SK-N-SH treated with all-trans-retinoic acid at 6 μM for 48 hours (cell line): ENCODE results near the gene DYNC1I1.

Experiments used
- ATAC-seq: fragments of 200-7000 bp; cut with Tn5 transposase; 3 replicates; pipeline ENCODE4 v1.9.1; 2020; ENCODE audit warnings: mild to moderate bottlenecking, moderate library complexity
- ARNTL ChIP-seq: fragments of 450-650 bp; formaldehyde crosslinking; IDR thresholded peaks from 2 replicates; pipeline ENCODE4 v1.5.0; 2020; ENCODE audit warnings: low read depth, mild to moderate bottlenecking, moderate library complexity, borderline replicate concordance
- BACH2 ChIP-seq: fragments of 250-450 bp; sonication (Bioruptor Pico); IDR thresholded peaks from 2 replicates; pipeline ENCODE4 v1.9.0; 2021; ENCODE audit warnings: mild to moderate bottlenecking, borderline replicate concordance
- CSDC2 ChIP-seq: fragments of 250-450 bp; sonication (Bioruptor Pico); IDR thresholded peaks from 2 replicates; pipeline ENCODE4 v1.5.0; 2020; ENCODE audit warnings: mild to moderate bottlenecking, moderate library complexity
- GLIS3 ChIP-seq: fragments of 250-450 bp; sonication (Bioruptor Pico); IDR thresholded peaks from 2 replicates; pipeline ENCODE4 v1.5.0; 2020; ENCODE audit warnings: mild to moderate bottlenecking, moderate library complexity
- ISL1 ChIP-seq: fragments of 250-450 bp; sonication (Bioruptor Pico); IDR thresholded peaks from 2 replicates; pipeline ENCODE4 v2.1.2; 2022; ENCODE audit warnings: mild to moderate bottlenecking, moderate library complexity
- OSR1 ChIP-seq: fragments of 250-450 bp; sonication (Bioruptor Pico); IDR thresholded peaks from 2 replicates; pipeline ENCODE4 v1.8.0; 2022; ENCODE audit warnings: moderate library complexity, mild to moderate bottlenecking, inconsistent platforms
- PPARA ChIP-seq: fragments of 250-450 bp; sonication (Bioruptor Pico); IDR thresholded peaks from 2 replicates; pipeline ENCODE4 v1.5.0; 2020; ENCODE audit warnings: mild to moderate bottlenecking, borderline replicate concordance
- RARB ChIP-seq: fragments of 250-450 bp; sonication (Bioruptor Pico); IDR thresholded peaks from 2 replicates; pipeline ENCODE4 v1.8.0; 2021; ENCODE audit warnings: mild to moderate bottlenecking, moderate library complexity
- SNAI2 ChIP-seq: fragments of 250-450 bp; sonication (Bioruptor Pico); IDR thresholded peaks from 2 replicates; pipeline ENCODE4 v1.5.0; 2020; ENCODE audit warnings: mild to moderate bottlenecking, moderate library complexity
- TCF4 ChIP-seq: fragments of 250-450 bp; sonication (Bioruptor Pico); IDR thresholded peaks from 2 replicates; pipeline ENCODE4 v1.8.0; 2021; ENCODE audit warnings: mild to moderate bottlenecking, moderate library complexity, borderline replicate concordance
- TOX ChIP-seq: fragments of 250-450 bp; sonication (Bioruptor Pico); IDR thresholded peaks from 2 replicates; pipeline ENCODE4 v1.8.0; 2021; ENCODE audit warnings: mild to moderate bottlenecking, moderate library complexity, borderline replicate concordance
- ZC3H10 ChIP-seq: fragments of 250-450 bp; sonication (Bioruptor Pico); IDR thresholded peaks from 2 replicates; pipeline ENCODE4 v1.5.1; 2021; ENCODE audit warnings: mild to moderate bottlenecking, moderate library complexity
- ZFP3 ChIP-seq: fragments of 250-450 bp; sonication (Bioruptor Pico); IDR thresholded peaks from 2 replicates; pipeline ENCODE4 v1.5.0; 2020; ENCODE audit warnings: mild to moderate bottlenecking, moderate library complexity
- ZFP30 ChIP-seq: fragments of 450-650 bp; formaldehyde crosslinking; IDR thresholded peaks from 2 replicates; pipeline ENCODE4 v1.5.0; 2022; ENCODE audit warnings: mild to moderate bottlenecking, moderate library complexity
- ZNF565 ChIP-seq: fragments of 450-650 bp; formaldehyde crosslinking; conservative IDR thresholded peaks from 2 replicates; pipeline ENCODE4 v1.5.0; 2020; ENCODE audit warnings: low read depth, mild to moderate bottlenecking, moderate library complexity
- ZNF70 ChIP-seq: fragments of 450-650 bp; formaldehyde crosslinking; IDR thresholded peaks from 2 replicates; pipeline ENCODE4 v1.5.0; 2020; ENCODE audit warnings: mild to moderate bottlenecking, moderate library complexity
- TF ChIP-seq, protein P1 (sequence below): fragments of 250-450 bp; sonication (Bioruptor Pico); IDR thresholded peaks from 2 replicates; pipeline ENCODE4 v1.5.1; 2021; ENCODE audit warnings: mild to moderate bottlenecking, moderate library complexity
- TF ChIP-seq, protein P2 (sequence below): fragments of 250-450 bp; sonication (Bioruptor Pico); IDR thresholded peaks from 2 replicates; pipeline ENCODE4 v1.5.0; 2020; ENCODE audit warnings: mild to moderate bottlenecking, moderate library complexity
- TF ChIP-seq, protein P3 (sequence below): fragments of 250-450 bp; sonication (Bioruptor Pico); IDR thresholded peaks from 2 replicates; pipeline ENCODE4 v1.8.0; 2021; ENCODE audit warnings: low read depth, mild to moderate bottlenecking, moderate library complexity, borderline replicate concordance
- TF ChIP-seq, protein P4 (sequence below): fragments of 250-450 bp; sonication (Bioruptor Pico); IDR thresholded peaks from 2 replicates; pipeline ENCODE4 v1.8.0; 2020; ENCODE audit warnings: mild to moderate bottlenecking, moderate library complexity, borderline replicate concordance
- TF ChIP-seq, protein P5 (sequence below): fragments of 250-450 bp; sonication (Bioruptor Pico); IDR thresholded peaks from 2 replicates; pipeline ENCODE4 v1.5.1; 2020; ENCODE audit warnings: low read depth, mild to moderate bottlenecking, moderate library complexity

Gene DYNC1I1

DNA sequence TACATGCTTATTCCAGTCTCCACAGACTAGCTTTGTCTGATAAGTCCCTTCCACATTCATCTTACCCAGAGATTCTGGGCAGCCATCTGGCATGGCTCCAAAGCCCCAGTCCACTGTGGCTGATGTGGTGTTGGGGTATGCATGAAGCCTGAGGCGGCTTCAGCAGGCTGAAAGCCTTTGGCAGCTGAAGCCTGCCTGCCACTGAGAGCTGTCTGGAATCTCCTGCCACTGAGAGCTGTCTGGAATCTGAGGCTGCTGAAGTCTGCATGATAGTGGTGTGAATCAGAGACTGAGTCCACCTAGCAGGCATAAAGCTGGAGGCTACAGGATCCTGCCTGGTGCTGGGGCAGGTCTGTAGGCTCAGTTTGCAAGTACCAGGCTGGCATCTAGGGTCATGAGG lies 87.1 kb downstream of the DYNC1I1 start:
- TF ChIP-seq SNAI2 (CRISPR knock-in tag) (no peak), ZFP3 (CRISPR knock-in tag) (no peak)
- ATAC-seq = peak; percentile 66

DNA sequence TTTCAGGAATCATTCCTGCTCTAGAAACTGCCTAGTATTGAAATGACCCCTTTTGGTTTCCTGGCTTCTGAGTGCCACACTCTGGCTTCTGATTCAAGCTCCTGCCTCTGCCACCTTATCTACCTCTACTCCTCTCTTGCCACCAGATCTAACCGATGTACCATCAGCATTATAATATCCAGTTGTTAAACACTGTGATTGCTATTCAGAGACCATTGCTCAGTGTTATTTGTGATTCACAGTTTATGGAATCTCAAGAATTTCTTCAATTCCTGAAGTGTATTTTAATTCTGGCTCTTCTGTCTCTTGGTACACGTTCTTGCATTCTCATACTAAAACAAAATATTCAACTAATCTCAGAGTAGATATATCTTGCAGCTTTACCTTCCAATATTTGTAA lies 88.7 kb downstream of the DYNC1I1 start:
- ATAC-seq = no peak; the same call in 2 of the 3 replicates
- TF ChIP-seq CSDC2 = no peak

DNA sequence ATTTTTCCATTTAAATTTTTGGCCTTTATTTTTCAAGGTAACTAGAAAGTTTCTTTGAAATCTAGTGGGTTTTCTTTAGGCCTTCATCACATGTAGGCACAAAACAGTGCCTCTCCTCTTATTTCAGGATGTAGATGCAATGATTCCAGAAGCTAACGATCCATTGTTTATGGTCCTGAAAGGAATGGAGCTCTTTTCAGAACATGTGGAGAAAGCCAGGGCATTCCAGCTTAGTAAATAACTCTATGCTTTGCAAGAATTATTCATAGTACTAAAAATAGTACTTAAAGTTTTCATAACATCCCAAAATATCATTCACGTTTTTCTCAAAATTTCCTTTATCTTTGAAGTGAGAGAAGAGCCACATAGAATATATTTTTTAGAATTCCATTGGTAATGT lies 91.3 kb downstream of the DYNC1I1 start:
- TF ChIP-seq, protein P1, sequence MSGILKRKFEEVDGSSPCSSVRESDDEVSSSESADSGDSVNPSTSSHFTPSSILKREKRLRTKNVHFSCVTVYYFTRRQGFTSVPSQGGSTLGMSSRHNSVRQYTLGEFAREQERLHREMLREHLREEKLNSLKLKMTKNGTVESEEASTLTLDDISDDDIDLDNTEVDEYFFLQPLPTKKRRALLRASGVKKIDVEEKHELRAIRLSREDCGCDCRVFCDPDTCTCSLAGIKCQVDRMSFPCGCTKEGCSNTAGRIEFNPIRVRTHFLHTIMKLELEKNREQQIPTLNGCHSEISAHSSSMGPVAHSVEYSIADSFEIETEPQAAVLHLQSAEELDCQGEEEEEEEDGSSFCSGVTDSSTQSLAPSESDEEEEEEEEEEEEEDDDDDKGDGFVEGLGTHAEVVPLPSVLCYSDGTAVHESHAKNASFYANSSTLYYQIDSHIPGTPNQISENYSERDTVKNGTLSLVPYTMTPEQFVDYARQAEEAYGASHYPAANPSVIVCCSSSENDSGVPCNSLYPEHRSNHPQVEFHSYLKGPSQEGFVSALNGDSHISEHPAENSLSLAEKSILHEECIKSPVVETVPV (CRISPR knock-in tag) = no peak
- TF ChIP-seq ZNF565 (CRISPR knock-in tag) (no peak), ZNF70 (CRISPR knock-in tag) (no peak), OSR1 (CRISPR knock-in tag) (no peak), TCF4 (CRISPR knock-in tag) (no peak), TOX (CRISPR knock-in tag) (no peak), ARNTL (CRISPR knock-in tag) (no peak), PPARA (no peak), ZC3H10 (CRISPR knock-in tag) (no peak), ZFP3 (CRISPR knock-in tag) (no peak), ISL1 (CRISPR knock-in tag) (no peak), GLIS3 (CRISPR knock-in tag) (no peak)
- TF ChIP-seq, protein P2, sequence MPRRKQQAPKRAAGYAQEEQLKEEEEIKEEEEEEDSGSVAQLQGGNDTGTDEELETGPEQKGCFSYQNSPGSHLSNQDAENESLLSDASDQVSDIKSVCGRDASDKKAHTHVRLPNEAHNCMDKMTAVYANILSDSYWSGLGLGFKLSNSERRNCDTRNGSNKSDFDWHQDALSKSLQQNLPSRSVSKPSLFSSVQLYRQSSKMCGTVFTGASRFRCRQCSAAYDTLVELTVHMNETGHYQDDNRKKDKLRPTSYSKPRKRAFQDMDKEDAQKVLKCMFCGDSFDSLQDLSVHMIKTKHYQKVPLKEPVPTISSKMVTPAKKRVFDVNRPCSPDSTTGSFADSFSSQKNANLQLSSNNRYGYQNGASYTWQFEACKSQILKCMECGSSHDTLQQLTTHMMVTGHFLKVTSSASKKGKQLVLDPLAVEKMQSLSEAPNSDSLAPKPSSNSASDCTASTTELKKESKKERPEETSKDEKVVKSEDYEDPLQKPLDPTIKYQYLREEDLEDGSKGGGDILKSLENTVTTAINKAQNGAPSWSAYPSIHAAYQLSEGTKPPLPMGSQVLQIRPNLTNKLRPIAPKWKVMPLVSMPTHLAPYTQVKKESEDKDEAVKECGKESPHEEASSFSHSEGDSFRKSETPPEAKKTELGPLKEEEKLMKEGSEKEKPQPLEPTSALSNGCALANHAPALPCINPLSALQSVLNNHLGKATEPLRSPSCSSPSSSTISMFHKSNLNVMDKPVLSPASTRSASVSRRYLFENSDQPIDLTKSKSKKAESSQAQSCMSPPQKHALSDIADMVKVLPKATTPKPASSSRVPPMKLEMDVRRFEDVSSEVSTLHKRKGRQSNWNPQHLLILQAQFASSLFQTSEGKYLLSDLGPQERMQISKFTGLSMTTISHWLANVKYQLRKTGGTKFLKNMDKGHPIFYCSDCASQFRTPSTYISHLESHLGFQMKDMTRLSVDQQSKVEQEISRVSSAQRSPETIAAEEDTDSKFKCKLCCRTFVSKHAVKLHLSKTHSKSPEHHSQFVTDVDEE (CRISPR knock-in tag) = no peak
- TF ChIP-seq, protein P3, sequence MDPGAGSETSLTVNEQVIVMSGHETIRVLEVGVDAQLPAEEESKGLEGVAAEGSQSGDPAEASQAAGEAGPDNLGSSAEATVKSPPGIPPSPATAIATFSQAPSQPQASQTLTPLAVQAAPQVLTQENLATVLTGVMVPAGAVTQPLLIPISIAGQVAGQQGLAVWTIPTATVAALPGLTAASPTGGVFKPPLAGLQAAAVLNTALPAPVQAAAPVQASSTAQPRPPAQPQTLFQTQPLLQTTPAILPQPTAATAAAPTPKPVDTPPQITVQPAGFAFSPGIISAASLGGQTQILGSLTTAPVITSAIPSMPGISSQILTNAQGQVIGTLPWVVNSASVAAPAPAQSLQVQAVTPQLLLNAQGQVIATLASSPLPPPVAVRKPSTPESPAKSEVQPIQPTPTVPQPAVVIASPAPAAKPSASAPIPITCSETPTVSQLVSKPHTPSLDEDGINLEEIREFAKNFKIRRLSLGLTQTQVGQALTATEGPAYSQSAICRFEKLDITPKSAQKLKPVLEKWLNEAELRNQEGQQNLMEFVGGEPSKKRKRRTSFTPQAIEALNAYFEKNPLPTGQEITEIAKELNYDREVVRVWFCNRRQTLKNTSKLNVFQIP (CRISPR knock-in tag) = no peak
- TF ChIP-seq, protein P4, sequence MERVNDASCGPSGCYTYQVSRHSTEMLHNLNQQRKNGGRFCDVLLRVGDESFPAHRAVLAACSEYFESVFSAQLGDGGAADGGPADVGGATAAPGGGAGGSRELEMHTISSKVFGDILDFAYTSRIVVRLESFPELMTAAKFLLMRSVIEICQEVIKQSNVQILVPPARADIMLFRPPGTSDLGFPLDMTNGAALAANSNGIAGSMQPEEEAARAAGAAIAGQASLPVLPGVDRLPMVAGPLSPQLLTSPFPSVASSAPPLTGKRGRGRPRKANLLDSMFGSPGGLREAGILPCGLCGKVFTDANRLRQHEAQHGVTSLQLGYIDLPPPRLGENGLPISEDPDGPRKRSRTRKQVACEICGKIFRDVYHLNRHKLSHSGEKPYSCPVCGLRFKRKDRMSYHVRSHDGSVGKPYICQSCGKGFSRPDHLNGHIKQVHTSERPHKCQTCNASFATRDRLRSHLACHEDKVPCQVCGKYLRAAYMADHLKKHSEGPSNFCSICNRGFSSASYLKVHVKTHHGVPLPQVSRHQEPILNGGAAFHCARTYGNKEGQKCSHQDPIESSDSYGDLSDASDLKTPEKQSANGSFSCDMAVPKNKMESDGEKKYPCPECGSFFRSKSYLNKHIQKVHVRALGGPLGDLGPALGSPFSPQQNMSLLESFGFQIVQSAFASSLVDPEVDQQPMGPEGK = no peak

DNA sequence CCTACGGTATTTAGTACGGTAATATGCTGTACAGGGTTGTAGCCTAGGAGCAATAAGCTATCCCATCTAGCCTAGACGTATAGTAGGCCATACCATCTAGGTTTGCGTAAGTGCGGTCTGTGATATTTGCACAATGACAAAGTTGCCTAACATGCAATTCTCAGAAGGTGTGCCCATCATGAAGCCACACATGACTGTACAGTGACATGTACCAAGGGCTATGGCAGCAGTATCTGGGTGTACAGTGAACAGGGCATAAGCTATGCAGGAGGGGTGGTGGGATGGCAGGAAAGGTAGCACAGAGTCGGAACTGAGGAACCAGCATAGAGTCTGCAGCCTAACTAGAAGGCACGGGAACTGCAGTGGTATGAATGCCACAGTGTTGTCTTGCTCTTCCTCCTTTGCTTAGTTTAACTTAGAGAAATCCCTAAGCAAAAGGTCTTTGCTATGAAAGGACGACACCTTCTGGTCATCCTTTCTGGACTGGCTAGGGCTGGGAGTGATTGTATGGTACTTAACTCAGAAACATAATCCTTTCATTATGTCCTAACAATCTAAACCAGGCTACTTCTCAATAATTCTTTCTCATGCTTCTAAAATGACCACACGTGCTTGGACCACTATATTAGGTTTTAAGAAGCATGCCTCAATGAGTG lies 93.5 kb downstream of the DYNC1I1 start:
- no peak for TF ChIP-seq OSR1 (CRISPR knock-in tag)
- TF ChIP-seq RARB (CRISPR knock-in tag) = no peak
- TF ChIP-seq, protein P4 = no peak
- no peak for TF ChIP-seq BACH2 (CRISPR knock-in tag)
- TF ChIP-seq ZFP30 (CRISPR knock-in tag) = no peak
- TF ChIP-seq, protein P5, sequence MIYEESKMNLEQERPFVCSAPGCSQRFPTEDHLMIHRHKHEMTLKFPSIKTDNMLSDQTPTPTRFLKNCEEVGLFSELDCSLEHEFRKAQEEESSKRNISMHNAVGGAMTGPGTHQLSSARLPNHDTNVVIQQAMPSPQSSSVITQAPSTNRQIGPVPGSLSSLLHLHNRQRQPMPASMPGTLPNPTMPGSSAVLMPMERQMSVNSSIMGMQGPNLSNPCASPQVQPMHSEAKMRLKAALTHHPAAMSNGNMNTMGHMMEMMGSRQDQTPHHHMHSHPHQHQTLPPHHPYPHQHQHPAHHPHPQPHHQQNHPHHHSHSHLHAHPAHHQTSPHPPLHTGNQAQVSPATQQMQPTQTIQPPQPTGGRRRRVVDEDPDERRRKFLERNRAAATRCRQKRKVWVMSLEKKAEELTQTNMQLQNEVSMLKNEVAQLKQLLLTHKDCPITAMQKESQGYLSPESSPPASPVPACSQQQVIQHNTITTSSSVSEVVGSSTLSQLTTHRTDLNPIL (CRISPR knock-in tag) = no peak
- TF ChIP-seq PPARA = no peak
- peak; percentile 78 for ATAC-seq

More for the DNA sequence above, 91.3 kb downstream of the DYNC1I1 start:
- ATAC-seq = no peak
